ENCODE results near the gene HJV.

HJV gene

DNA sequence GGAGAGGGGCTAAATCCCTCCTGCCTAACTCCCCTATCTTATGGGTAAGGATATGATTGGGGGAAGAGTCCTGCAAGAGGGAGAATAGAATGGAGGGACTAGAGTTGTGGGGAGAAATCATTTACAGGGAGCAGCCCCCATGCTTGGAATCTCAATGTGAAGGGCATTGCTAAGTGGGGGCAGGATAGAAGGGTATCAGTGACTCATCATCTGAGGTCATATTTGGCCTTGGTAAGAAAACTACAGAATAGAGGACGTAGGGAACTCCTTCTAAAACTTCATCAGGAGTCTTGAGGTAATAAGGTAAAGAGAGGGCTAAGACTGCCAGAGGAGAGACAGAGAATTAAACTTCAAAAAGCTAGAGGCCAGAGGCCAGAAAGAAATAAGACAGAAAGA, 487 bp downstream of the HJV start:
- no peak for DNase-seq (ENCODE audit: low read depth)

DNA sequence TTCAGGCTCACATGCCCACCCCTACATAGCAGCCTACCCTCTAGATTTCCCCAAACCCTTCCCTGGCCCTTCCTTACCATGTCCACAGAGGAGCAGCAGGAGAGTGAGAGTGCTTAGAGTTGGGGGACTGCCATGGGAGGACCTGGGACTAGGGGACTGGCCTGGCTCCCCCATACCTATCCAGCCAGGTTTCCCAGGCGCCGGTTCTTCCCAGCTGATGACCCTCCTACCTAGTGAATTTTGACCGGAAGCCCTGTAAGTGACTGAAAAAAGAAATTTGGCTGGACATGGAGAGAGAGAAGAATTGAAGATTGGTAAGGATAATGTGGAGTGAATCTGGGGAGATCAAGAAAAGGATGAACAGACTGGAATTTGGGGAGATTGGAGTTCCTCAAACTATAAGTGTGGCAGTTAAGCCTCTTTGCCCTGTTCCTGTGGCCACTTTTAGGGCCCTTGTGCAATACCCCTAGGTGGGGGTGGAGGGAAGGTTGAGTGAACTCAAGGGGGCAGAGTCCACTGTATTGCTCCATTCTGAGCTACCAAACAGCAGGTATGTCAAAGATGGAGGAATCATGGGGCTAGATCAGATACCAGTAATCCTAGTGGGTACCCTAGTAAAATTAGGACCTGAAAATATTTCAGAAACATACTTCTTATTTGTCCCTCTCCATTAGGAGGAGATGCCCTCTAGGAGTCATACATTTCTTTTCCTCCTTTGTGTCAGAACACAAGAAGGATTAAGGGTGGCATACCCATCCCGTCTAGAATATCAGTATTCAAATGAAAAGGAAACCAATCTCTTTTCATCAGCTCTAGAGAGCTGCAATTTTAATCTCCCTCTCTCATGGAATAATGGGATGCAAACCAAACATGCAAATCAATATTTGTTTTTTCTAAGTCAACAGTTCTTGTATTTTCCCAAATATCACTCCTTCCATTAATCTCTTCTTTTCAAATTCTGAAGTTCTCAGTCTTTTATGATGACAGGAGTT, 1.2 kb downstream of the HJV start:
- DNase-seq (ENCODE audit: low read depth): no peak

DNA sequence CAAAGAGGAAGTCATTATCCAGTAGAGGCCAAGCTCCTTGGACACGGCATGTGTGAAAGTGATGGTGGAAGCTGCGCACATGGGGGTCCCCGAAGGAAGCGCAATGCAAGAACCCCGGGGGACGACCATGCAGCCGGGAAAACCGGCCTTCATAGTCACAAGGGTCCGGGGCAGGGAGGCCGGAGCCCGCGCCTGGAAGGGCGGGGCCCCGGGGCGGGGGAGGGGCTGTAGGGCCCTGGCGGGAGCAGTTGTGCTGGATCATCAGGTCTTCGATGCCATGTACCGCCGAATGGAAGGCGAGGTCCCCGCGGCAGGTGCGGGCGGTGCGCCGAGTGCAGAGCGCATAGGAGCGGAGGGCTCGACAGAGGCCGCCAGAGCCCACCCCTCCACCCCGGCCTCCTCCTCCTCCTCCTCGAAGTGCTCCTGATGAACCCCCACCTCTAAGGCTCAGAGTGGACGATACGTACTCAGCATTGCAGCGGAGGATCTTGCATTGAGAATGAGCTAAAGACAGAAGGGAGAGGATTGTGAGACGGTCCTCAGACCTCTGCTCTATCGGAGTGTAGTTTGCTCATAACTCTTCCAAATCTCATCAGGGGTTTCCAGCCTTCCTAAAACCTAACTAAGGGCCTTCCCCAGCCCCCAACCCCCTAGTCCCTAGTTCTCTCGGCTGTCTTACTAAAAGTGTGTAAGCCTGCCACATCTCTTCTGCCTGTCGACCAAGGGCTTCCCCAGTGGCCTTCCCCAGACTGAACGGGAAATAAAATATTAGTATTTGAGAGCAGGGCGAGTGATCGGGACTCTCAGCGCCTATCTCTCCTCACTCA, 2.1 kb downstream of the HJV start:
- no peak for DNase-seq (ENCODE audit: low read depth)

GRCh38 chr1:146016891-146017290, 4.6 kb downstream of the HJV start:
- no peak for DNase-seq (ENCODE audit: low read depth)

DNA sequence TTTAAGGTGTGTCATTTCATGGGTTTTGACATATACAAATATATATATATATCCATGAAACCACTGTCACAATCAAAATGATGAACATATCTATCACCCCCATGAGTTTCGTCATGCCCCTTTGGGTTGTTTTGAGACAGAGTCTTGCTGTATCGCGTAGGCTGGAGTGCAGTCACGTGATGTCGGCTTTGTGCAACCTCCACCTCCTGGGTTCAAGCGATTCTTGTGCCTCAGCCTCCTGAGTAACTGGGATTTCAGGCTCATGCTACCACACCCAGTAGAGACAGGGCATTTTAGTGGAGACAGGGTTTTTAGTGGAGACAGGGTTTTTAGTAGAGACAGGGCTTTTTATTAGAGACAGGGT, 8.0 kb downstream of the HJV start:
- DNase-seq (ENCODE audit: low read depth): no peak

DNA sequence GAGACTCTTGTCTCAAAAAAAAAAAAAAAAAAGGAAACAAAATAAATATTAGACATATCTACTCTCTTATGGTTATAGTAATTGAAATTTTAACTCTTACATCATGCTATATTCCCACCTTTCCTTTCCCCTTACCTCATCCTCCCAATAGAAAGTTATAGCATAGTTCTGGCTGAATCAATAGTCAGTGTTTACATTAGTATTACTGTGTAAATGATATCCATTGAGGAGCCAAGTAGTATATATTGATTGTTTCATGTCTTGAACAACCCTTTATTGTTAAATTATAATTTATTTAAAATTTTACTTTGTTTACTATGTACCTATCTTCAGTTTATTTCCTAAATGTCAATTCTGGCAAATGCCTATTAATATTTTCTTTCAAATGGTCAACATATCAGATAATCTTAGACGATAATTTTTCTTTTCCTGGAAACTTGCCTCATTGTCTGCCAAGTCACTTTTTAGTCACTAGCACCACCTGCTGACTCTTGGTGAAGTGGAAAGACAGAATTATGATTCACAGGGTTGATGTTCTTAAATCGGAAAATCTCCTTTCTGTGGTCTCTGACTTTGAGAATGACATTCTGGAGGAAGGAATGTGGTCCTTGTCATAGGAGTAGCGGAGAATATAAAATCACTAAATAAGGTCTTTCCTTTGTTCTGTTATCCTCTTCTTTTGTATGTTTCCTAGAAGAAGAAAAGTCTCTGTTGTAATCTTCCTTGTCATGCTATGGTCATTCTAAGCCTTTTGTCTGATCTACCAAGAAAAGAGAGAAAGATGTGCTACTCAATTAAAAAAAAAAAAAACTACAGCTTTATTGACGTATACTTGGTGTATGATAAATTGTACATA, 8.6 kb downstream of the HJV start:
- DNase-seq (ENCODE audit: low read depth): no peak

DNA sequence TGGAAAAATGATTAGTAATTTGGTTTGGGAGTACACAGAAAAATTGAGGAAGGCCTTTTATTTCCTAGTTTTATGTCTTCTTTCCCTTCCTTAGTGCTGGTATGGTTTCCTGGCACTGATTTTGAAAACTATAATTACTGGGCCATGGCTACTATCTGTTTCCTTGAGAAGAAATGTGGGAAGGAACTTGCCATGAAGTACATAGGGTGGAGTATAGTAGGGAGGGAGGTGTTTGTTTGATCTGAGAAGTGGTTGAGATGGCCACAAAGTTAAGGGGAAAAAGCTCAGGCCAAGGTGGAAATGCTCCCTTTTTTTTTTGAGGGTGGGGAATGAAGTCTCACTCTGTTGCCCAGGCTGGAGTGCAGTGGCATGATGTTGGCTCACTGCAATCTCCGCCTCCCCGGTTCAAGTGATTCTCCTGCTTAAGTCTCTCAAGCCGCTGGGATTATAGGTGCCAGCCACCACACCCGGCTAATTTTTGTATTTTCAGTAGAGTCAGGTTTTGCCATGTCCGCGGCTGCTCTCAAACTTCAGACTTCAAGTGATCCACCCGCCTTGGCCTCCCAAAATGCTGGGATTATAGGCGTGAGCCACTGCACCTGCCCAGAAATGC, 11.3 kb downstream of the HJV start:
- no peak for DNase-seq (ENCODE audit: low read depth)

DNA sequence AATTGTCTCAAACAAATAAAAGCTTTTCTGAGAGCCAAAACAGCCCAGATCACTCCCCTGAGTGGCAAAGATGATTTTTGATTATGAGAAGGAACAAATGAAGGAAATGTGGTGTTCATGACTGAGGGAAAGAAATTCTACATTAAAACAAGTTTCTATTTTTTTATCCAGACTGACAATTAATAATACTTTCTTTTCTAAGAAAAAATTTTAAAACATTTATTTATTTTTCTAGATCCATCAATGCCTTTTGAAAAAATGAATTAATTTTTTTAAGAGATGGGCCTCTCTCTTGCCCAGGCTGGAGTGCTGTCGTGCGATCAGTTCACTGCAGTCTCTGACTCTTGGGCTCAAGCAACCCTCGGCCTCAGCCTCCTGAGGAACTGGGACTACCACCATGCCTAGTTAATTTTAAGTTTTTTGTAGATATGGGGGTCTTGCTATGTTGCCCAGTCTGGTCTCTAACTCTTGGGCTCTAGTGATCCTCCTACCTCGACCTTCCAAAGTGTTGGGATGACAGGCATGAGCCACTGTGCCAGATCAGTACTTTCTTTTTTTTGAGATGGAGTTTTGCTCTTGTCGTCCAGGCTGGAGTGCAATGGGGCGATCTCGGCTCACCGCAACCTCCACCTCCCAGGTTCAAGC, 13.9 kb downstream of the HJV start:
- no peak for DNase-seq (ENCODE audit: low read depth)

DNA sequence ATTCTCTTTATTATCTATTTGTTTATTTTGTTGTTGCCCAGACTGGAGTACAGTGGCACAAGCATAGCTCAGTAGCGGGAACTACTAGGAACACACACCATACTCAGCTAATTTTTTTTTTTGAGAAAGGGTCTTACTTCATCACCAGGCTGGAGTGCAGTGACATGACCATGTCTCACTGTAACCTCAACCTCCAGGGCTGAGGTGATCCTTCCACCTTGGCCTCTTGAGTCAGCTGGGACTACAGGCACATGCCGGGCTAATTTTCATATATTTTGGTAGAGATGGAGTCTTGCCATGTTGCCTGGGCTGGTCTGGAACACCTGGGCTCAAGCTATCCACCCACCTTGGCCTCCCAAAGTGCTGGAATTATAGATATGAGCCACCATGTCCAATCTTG, 19.8 kb downstream of the HJV start:
- DNase-seq (ENCODE audit: low read depth): no peak

DNA sequence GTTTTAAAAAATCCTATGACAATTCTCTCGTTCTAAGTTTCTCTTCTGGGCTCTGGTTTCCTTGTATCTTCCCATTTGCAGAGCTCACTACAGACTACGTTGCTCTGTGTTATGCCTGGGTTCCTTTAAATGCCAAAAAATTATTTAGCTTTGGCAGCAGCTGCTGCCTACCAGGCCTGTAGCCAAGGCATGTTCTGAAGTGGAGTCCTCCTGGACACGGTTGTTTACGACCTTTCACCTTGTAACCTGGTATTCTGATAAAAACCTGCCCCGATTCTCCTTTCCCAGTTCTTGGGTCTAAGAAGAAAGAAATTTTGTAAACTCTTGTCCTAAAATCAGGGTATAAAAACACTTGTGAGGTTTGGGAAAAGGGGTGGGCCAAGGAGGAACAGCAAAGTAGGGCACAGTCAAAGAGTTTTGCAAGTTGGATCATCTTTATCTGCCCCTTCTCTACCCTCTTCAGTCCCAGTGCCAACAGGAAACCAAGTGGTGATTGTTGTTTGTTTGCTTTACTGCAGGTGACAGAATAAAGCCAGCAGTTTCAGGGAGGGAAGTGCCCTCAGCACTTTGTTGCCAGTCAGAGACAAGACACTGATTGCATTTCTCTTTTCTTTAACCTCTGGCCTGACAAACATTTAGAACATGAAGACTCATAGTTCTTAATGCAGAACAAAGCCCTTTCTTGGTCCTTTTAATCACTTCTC, 22.1 kb downstream of the HJV start:
- DNase-seq (ENCODE audit: low read depth): no peak

- no peak for DNase-seq (ENCODE audit: low read depth)
These were observed 23.9 kb downstream of the HJV start for GRCh38 chr1:145997718-145998023.

DNA sequence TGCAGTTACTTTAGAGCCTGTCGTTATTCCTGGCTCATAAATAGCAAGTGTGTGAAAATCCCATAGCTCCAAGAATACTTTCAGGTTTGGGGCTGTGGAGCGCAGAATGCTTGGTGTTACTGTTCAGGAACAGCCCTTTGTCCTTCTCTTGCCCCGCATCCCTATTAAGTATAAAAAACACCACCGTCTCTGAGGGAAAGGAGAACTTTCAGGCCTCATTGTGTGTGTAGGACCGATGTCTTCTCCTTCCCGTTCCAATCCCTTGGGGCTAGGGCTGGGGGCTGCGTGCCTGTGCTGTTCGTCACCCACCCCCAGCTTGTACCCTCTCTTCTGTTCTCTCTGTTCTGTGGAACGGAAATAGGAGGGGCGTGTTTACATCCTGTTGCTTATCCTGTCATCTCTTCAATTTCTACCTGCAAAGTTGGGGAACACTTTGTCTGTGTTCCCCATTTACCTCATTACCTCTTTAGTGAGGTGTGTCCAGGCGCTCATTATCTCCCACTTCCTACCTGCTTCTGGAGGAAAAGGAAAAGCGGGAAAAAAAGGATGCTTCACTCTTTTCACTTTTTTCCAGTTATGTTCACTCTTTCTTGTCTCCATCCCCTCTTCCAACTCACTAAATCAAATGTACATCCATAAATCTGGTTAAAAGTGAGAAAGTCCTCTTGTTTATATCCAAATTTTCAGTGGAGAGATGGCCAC, 24.4 kb downstream of the HJV start:
- no peak for DNase-seq (ENCODE audit: low read depth)

GRCh38 chr1:145996433-145997015, 25.0 kb downstream of the HJV start, which contains the start of gene TXNIP:
Gene TXNIP (minus strand): TSS chr1:145996579. CDS start chr1:145996266, 313 bp downstream.
- DNase-seq (ENCODE audit: low read depth): peak; percentile 98

- no peak for DNase-seq (ENCODE audit: low read depth)
These were observed 25.5 kb downstream of the HJV start for GRCh38 chr1:145995964-145996432.

DNA sequence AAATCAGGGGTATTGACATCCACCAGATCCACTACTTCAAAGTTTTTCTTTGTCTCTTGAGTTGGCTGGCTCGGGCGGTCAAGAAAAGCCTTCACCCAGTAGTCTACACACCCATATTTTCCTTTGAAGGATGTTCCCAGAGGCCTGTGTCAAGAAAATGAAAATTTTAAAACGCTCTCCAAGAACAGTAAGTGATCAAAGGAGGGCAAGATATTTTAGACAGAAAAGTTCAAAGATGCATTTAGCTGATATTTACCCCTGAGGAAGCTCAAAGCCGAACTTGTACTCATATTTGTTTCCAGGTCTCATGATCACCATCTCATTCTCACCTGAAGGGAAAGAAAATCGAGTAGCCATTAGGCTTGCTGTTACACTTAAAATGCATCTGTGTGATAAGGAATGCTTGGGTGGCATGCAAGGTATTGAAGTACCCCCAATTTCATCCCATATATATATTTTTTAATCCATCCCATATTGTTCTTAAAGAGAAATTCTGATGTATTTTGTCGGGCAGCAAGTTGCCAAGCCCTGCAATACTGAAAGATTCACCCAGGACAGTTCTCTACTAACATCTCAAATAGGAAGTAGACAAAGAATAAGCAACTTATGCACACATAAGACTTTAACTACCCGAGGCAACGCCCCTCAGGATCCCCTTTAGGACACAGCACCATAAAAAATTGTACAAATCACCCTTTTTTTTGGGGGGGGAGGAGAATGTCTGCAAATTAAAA, 26.2 kb downstream of the HJV start:
- peak; percentile 66 for DNase-seq (ENCODE audit: low read depth)

DNA sequence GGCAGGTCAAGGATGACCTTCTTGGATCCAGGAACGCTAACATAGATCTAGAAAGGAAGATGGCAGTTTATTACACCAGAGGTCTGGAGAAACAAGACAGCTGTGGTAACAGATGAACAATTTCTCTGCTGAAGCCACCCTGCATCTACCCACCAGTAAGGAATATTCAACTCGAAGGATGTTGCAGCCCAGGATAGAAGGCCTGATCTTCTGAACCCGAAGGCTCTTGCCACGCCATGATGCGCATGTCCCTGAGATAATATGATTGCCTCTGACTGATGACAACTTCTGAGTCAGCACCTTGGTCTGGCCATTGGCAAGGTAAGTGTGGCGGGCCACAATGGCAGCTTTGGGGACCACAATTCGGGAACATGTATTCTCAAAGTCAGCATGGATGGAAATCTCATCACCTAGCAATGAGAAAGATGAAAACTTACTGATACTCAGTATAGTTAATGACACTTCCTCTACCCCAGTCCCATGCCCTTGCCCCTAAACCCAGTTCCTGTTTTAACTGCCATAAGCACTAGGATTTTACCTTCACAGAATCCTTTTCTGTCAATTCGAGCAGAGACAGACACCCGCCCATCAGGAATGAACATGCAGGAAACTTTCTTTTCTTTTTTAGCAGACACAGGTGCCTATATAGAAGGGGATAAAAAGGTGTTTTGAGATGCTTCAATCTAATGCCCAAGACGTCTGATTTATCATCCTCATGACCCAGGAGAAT, 27.0 kb downstream of the HJV start:
- peak; percentile 61 for DNase-seq (ENCODE audit: low read depth)

GRCh38 chr1:145993618-145994390, 27.7 kb downstream of the HJV start:
- DNase-seq (ENCODE audit: low read depth): peak; percentile 55
